ENCODE measurements around the gene GPX4.

The GPX4 gene

GRCh38 chr19:1145635-1146411 lies 42.0 kb downstream of the GPX4 start:
- Histone ChIP-seq H3K4me1 (ENCODE audit: insufficient read depth, poor library complexity, severe bottlenecking) (no peaks in the 10 kb centered on the region), H3K36me3 (ENCODE audit: low read depth) (peaks cover 64% of the 10 kb centered on the region), H3K9me3 (ENCODE audit: severe bottlenecking) (no peaks in the 10 kb centered on the region), H3K27ac (ENCODE audit: poor library complexity, severe bottlenecking) (no peak overlapping the region), H3K27me3 (ENCODE audit: insufficient read depth, poor library complexity, severe bottlenecking) (no peaks in the 10 kb centered on the region), H3K4me3 (ENCODE audit: severe bottlenecking) (no peak overlapping the region)
- no peak for TF ChIP-seq CTCF (IDR thresholded peaks at IDR 0.05; ENCODE audit: poor library complexity, severe bottlenecking)
- no peak for DNase-seq (ENCODE audit: low spot score)
- no peak for ATAC-seq (ENCODE audit: low read depth)

GRCh38 chr19:1146412-1146699 lies 42.6 kb downstream of the GPX4 start:
- H3K4me1 ChIP-seq (ENCODE audit: insufficient read depth, poor library complexity, severe bottlenecking): no peaks in the 10 kb centered on the region
- no peak for ATAC-seq (ENCODE audit: low read depth)
- H3K27me3 ChIP-seq (ENCODE audit: insufficient read depth, poor library complexity, severe bottlenecking): no peaks in the 10 kb centered on the region
- no peak overlapping the region for H3K27ac ChIP-seq (ENCODE audit: poor library complexity, severe bottlenecking)
- H3K4me3 ChIP-seq (ENCODE audit: severe bottlenecking): no peak overlapping the region
- DNase-seq (ENCODE audit: low spot score): no peak
- peaks cover 67% of the 10 kb centered on the region for H3K36me3 ChIP-seq (ENCODE audit: low read depth)
- TF ChIP-seq CTCF (IDR thresholded peaks at IDR 0.05; ENCODE audit: poor library complexity, severe bottlenecking): no peak
- H3K9me3 ChIP-seq (ENCODE audit: severe bottlenecking): no peaks in the 10 kb centered on the region

GRCh38 chr19:1146858-1147780 lies 43.3 kb downstream of the GPX4 start:
- H3K9me3 ChIP-seq (ENCODE audit: severe bottlenecking): no peaks in the 10 kb centered on the region
- DNase-seq (ENCODE audit: low spot score): no peak
- peaks cover 74% of the 10 kb centered on the region for H3K36me3 ChIP-seq (ENCODE audit: low read depth)
- no peak overlapping the region for H3K4me3 ChIP-seq (ENCODE audit: severe bottlenecking)
- no peak overlapping the region for H3K27ac ChIP-seq (ENCODE audit: poor library complexity, severe bottlenecking)
- H3K4me1 ChIP-seq (ENCODE audit: insufficient read depth, poor library complexity, severe bottlenecking): no peaks in the 10 kb centered on the region
- no peak for ATAC-seq (ENCODE audit: low read depth)
- TF ChIP-seq CTCF (IDR thresholded peaks at IDR 0.05; ENCODE audit: poor library complexity, severe bottlenecking): no peak
- no peaks in the 10 kb centered on the region for H3K27me3 ChIP-seq (ENCODE audit: insufficient read depth, poor library complexity, severe bottlenecking)

- DNase-seq (ENCODE audit: low spot score) (no peak), ATAC-seq (ENCODE audit: low read depth) (no peak)
- H3K4me3 ChIP-seq (ENCODE audit: severe bottlenecking): no peak overlapping the region
- H3K27me3 ChIP-seq (ENCODE audit: insufficient read depth, poor library complexity, severe bottlenecking): no peaks in the 10 kb centered on the region
- no peaks in the 10 kb centered on the region for H3K4me1 ChIP-seq (ENCODE audit: insufficient read depth, poor library complexity, severe bottlenecking)
- no peak overlapping the region for H3K27ac ChIP-seq (ENCODE audit: poor library complexity, severe bottlenecking)
- H3K36me3 ChIP-seq (ENCODE audit: low read depth): peaks cover 73% of the 10 kb centered on the region
- H3K9me3 ChIP-seq (ENCODE audit: severe bottlenecking): no peaks in the 10 kb centered on the region
- no peak for TF ChIP-seq CTCF (IDR thresholded peaks at IDR 0.05; ENCODE audit: poor library complexity, severe bottlenecking)
Observed at GRCh38 chr19:1147934-1148549, 44.2 kb downstream of the GPX4 start.
